Fibroblast of lung (primary cell): ENCODE data around the gene ATG4B.

Experiments used
- CTCF ChIP-seq, 2 donors: IDR thresholded peaks in 1 of 2; conservative IDR thresholded peaks in 1 of 2; 1 replicate in 1 of 2; 2 replicates in 1 of 2; pipeline ENCODE4 v1.5.1; 2011 to 2012; ENCODE audit warnings: low read length in 2 of 2, control low read depth in 1 of 2, inconsistent platforms in 1 of 2, low read depth in 1 of 2, mild to moderate bottlenecking in 1 of 2
- EZH2 ChIP-seq: IDR thresholded peaks from 2 replicates; pipeline ENCODE4 v1.5.1; 2012; ENCODE audit warnings: low read length, control low read depth, mild to moderate bottlenecking; ENCODE audit errors: missing control alignments

- TF ChIP-seq CTCF (conservative IDR thresholded peaks at IDR 0.05 in 1 of 2, IDR thresholded peaks at IDR 0.05 in 1 of 2; ENCODE audit: low read depth in 1 of 2, low read length in 2 of 2) (no peak), EZH2 (no peak)
Measured at GRCh38 chr2:241678784-241679540, 41.5 kb downstream of the ATG4B start.
